ENCODE measurements around the gene WNK1.
"Not testable (repeated sequence)": the region's sequence is repeated elsewhere in the genome, so short reads cannot be mapped to it uniquely, and the experiment has no call there.

Gene WNK1

GRCh38 chr12:749751-750270 is 2.6 kb upstream of the WNK1 start:
- no peak for DNase-seq

- no peak for DNase-seq
Measured at GRCh38 chr12:750366-751191, 1.8 kb upstream of the WNK1 start.

GRCh38 chr12:751192-751998 is 984 bp upstream of the WNK1 start:
- peak; percentile 63 for DNase-seq

GRCh38 chr12:752695-753610 is 574 bp downstream of the WNK1 start:
- DNase-seq = no peak

- DNase-seq = no peak
Measured at GRCh38 chr12:753611-754472, 1.5 kb downstream of the WNK1 start.

GRCh38 chr12:754473-754820 is 2.1 kb downstream of the WNK1 start:
- no peak for DNase-seq

- DNase-seq = no peak
Measured at GRCh38 chr12:754851-755562, 2.6 kb downstream of the WNK1 start.

GRCh38 chr12:759628-760027 is 7.2 kb downstream of the WNK1 start:
- no peak for DNase-seq

- DNase-seq = no peak
Measured at GRCh38 chr12:761256-761655, 8.9 kb downstream of the WNK1 start.

- no peak for DNase-seq
Measured at GRCh38 chr12:765840-766239, 13.5 kb downstream of the WNK1 start.

- DNase-seq = no peak
Measured at GRCh38 chr12:768434-768833, 16.1 kb downstream of the WNK1 start.

GRCh38 chr12:770479-770878 is 18.1 kb downstream of the WNK1 start:
- no peak for DNase-seq

GRCh38 chr12:772056-772697 is 19.8 kb downstream of the WNK1 start:
- DNase-seq = no peak

GRCh38 chr12:774051-774614 is 21.8 kb downstream of the WNK1 start:
- no peak for DNase-seq

GRCh38 chr12:775973-776771 is 23.8 kb downstream of the WNK1 start:
- DNase-seq = not testable (repeated sequence)

GRCh38 chr12:776772-777373 is 24.5 kb downstream of the WNK1 start:
- not testable (repeated sequence) for DNase-seq

GRCh38 chr12:777550-778047 is 25.2 kb downstream of the WNK1 start:
- no peak for DNase-seq

GRCh38 chr12:778615-779014 is 26.2 kb downstream of the WNK1 start:
- DNase-seq = no peak
